ENCODE data around the gene GALNTL6.

- no peak for TF ChIP-seq CTCF (IDR thresholded peaks at IDR 0.05)
- TF ChIP-seq POLR2A (IDR thresholded peaks at IDR 0.05) = no peak
Measured at GRCh38 chr4:172410363-172410762, 597.2 kb downstream of the GALNTL6 start.

All from Peyer's patch (tissue), 4 donors.